Heart left ventricle (tissue), 16 donors: Measurements from ENCODE around the gene SLC47A2. TPM values are rescaled to one million over a fixed set of nuclear protein-coding genes. Genes with fewer than 3 reads are reported as not detected.
A peak's percentile ranks its signal among the peaks of the same experiment; 100 is the strongest.

Experiments used
- ATAC-seq, 4 donors: fragments of 200-7000 bp; cut with Tn5 transposase; one replicate each; pipeline ENCODE4 v1.9.1; 2020 to 2022; ENCODE audit warnings: moderate library complexity in 4 of 4, mild to moderate bottlenecking in 3 of 4, moderate number of reproducible peaks in 1 of 4
- DNase-seq, 5 donors: peaks; one replicate each; pipeline ENCODE4 v3.0.0-alpha.2; 2020
- H3K27ac ChIP-seq, 12 donors: fragments of 200-600 bp; sonication (generic) in 4 of 12; one replicate each; pipeline versions ENCODE4 v1.5.0 to v1.8.0; 2016 to 2022; ENCODE audit warnings: mild to moderate bottlenecking in 2 of 12
- H3K27me3 ChIP-seq, 9 donors: fragments of 200-600 bp; sonication (generic) in 2 of 9; one replicate each; pipeline versions ENCODE4 v1.5.1 to v1.8.0; 2016 to 2022; ENCODE audit warnings: mild to moderate bottlenecking in 3 of 9
- H3K36me3 ChIP-seq, 9 donors: fragments of 200-600 bp; sonication (generic) in 2 of 9; one replicate each; pipeline versions ENCODE4 v1.5.0 to v1.8.0; 2018 to 2022; ENCODE audit warnings: mild to moderate bottlenecking in 2 of 9
- H3K4me1 ChIP-seq, 12 donors: fragments of 200-600 bp; sonication (generic) in 4 of 12; one replicate each; pipeline versions ENCODE4 v1.5.0 to v1.8.0; 2016 to 2022; ENCODE audit warnings: mild to moderate bottlenecking in 3 of 12
- H3K4me3 ChIP-seq, 12 donors: fragments of 200-600 bp; sonication (generic) in 4 of 12; one replicate each; pipeline versions ENCODE4 v1.5.0 to v1.8.0; 2017 to 2022; ENCODE audit warnings: mild to moderate bottlenecking in 9 of 12, moderate library complexity in 4 of 12
- H3K9me3 ChIP-seq, 12 donors: fragments of 200-600 bp; sonication (generic) in 4 of 12; one replicate each; pipeline versions ENCODE4 v1.5.0 to v1.8.0; 2016 to 2022; ENCODE audit warnings: mild to moderate bottlenecking in 1 of 12
- CTCF ChIP-seq, 12 donors: fragments of 200-600 bp; sonication (generic) in 4 of 12; IDR thresholded peaks; one replicate each; pipeline versions ENCODE4 v1.5.0 to v1.8.0; 2018 to 2022; ENCODE audit warnings: antibody characterized with exemption in 12 of 12, mild to moderate bottlenecking in 5 of 12
- POLR2A ChIP-seq, 2 donors: fragments of 450-650 bp; IDR thresholded peaks; one replicate each; pipeline ENCODE4 v1.6.1; 2017; ENCODE audit warnings: antibody characterized with exemption in 2 of 2, mild to moderate bottlenecking in 2 of 2, moderate library complexity in 2 of 2
- WGBS, 4 donors: extraction: QIAGEN DNeasy Blood & Tissue Kit in 2 of 4; methylation state at CpG; one replicate each; pipeline versions ENCODE4 v1.1.5 to v1.1.7; 2013 to 2018; 5-methylcytosine and 5-hydroxymethylcytosine counted together
- intact Hi-C, 10 donors: fragments of 100-400 bp; cut with DNase I; formaldehyde crosslinking; loops; one replicate each; pipeline versions ENCODE4 v1.11.1 to v1.14.2; 2022
- polyA plus RNA-seq, 2 donors: library from polyadenylated mRNA; stranded (reverse); fragments of 200-250 nt; gene quantifications; one replicate each; pipeline ENCODE4 v1.2.3, GENCODE V29; 2013
- total RNA-seq, 9 donors: library from RNA; depleted of rRNA in 2 of 9; stranded (reverse); fragments of >200 nt in 2 of 9; fragmentation: NEBNext Ultra II Directional in 3 of 9; extraction: Animal tissue kit (Norgen Biotek cat#: 25700) in 3 of 9; gene quantifications; one replicate each; pipeline versions ENCODE4 v1.1.0 to v1.2.4, GENCODE V29; 2016 to 2023
- donor health status: ischemic (EF 13 %, LVEDD 7.1; RV severe dilation, severe dysfunction).
- donor health status: healthy with polysubstance abuse.
- donor health status: DM: no; HTN: yes; CAD: no.
- donor health status: DM: no; HTN: no; CAD: no.
- donor health status: ischemic (EF 25% LVEDD 6.9; RV normal size, moderate dysfunction).
- donor health status: ischemic (EF 25% LVEDD 5.7; RV mildly dilated, moderate dysfunction).
- donor health status: healthy.
- donor health status: DM: yes; HTN: yes; CAD: no.
- donor health status: ischemic (EF 35%, LVEDD 5.7; RV mildly dilated, moderate dysfunction).
- donor health status: nonischemic (EF 11% LVEDD 7.7; RV severe dilation, severe dysfunction).
- donor health status: DM: yes; HTN: yes; CAD: no.
- donor health status: PGD.
- donor health status: ischemic (EF 29% LVEDD 5.4; RV normal size, mild dysfunction).
- donor health status: nonischemic (EF 23%, LVEDD 6.1; RV moderate dilation, normal function).

Gene SLC47A2
- total and polyA plus RNA-seq, 11 donors: 0.32 TPM; not detected in 10

- no peak for TF ChIP-seq CTCF (IDR thresholded peaks at IDR 0.05)
- TF ChIP-seq POLR2A (IDR thresholded peaks at IDR 0.05): no peak
- intact Hi-C loops: loop anchor here in 3 of 10 donors (5.0 to 10.0 kb wide), 3 partner anchors 44 to 56 kb away; no protein-coding TSS in a partner anchor
- no peaks in the 10 kb centered on the region for H3K27me3 ChIP-seq
- H3K36me3 ChIP-seq: no peaks in the 10 kb centered on the region
- ATAC-seq (no peak), DNase-seq (no peak)
- 88 to 93% (median 91%) methylated on average over 5 to 6 of the region's 6 CpGs for WGBS, 4 donors
- H3K27ac ChIP-seq: no peak overlapping the region
- peaks cover 0 to 13% (median 6%) of the 10 kb centered on the region in 12 donors for H3K4me1 ChIP-seq
- no peaks in the 10 kb centered on the region for H3K9me3 ChIP-seq
- no peak overlapping the region for H3K4me3 ChIP-seq
These were observed 7.8 kb downstream of the SLC47A2 start for GRCh38 chr17:19708431-19709175.

DNA sequence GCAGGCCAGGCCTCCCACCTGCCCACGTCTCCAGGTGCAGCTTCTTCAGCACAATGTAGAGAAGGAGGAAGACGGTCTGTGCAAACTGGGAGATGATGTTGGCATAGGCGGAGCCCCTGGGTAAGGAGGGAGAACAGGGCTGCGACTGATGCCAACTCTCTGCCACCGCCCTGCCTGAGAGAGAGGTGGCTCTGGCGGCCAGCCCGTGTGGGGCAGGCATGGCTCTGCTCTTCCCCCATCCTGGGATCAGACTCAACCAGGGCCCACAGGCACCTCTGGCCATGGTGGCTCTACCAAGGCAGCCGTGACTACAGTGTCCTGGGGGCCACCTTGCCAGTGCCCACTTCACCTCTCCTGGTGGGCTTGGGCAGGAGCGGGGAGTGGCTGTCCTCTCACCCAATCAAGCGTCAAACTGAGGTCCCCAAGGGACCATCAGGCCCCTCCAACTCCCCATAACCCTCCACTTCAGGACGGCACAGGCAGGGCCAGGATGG lies 8.6 kb downstream of the SLC47A2 start:
- intact Hi-C loops: loop anchor here in 3 of 10 donors (5.0 to 10.0 kb wide), 3 partner anchors 45 to 57 kb away; no protein-coding TSS in a partner anchor
- no peak for TF ChIP-seq CTCF (IDR thresholded peaks at IDR 0.05)
- no peak for TF ChIP-seq POLR2A (IDR thresholded peaks at IDR 0.05)
- 73 to 77% (median 74%) methylated on average over 11 of the region's 11 CpGs for WGBS, 4 donors
- ATAC-seq (peak; percentile 39 to 75 (median 65)), DNase-seq (peak in 1 of 5 donors; percentile 65)
- H3K9me3 ChIP-seq: no peaks in the 10 kb centered on the region
- H3K27me3 ChIP-seq: no peaks in the 10 kb centered on the region
- no peak overlapping the region for H3K4me3 ChIP-seq
- peaks cover 0 to 21% (median 10%) of the 10 kb centered on the region in 12 donors for H3K4me1 ChIP-seq
- H3K36me3 ChIP-seq: no peaks in the 10 kb centered on the region
- no peak overlapping the region for H3K27ac ChIP-seq

DNA sequence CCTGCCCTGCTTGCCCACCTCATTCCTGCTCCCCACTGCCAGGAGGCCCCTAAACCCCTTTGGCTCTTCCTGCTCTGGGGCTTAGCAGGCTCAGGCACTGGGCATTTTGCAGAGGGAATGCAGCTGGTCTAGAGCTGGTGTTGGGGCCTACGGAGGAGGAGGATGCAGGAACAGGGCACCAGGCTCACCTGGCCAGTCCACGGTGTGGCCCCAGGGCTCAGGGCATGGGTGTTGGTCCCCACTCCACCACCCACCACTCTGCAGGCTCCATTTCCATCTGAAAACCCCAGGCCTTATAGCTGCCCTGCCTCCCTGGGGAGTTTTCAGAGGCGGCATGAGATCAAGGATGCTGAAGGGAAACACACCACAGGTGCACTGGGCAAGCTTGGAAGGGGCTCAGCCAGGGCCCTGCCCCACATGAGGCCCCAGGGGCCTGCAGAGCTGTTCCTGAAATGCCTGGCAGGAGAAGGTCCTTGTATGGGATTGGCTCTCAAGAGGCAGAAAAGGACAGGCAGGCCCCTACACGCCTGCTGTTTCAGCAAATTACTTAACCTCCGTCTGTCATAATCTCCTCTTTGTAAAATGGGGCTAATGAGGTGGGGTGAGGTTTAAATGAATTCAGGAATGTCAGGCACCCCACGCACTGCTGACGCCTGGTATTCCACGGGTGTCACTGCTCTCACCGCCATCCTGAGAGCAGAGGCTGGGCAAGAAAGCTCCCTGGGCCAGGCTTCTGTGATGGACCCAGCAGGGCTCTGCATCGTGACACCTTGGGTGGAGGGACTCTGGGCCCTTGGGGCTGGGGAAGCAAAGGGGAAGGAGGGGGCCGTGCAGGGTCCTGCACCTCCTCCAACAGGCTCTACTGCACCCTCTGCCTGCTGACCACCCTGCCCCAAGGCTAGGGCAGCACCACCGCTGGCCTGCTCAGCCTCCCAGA lies 9.3 kb downstream of the SLC47A2 start:
- WGBS, 4 donors: 69 to 77% (median 74%) methylated on average over 10 to 12 of the region's 12 CpGs
- Histone ChIP-seq H3K4me1 (peaks cover 0 to 23% (median 10%) of the 10 kb centered on the region in 12 donors), H3K27ac (no peak overlapping the region), H3K9me3 (no peaks in the 10 kb centered on the region), H3K36me3 (no peaks in the 10 kb centered on the region), H3K4me3 (no peak overlapping the region), H3K27me3 (no peaks in the 10 kb centered on the region)
- intact Hi-C loops: loop anchor here in 3 of 10 donors (5.0 to 10.0 kb wide), 3 partner anchors 45 to 58 kb away; no protein-coding TSS in a partner anchor
- TF ChIP-seq POLR2A (IDR thresholded peaks at IDR 0.05) (no peak), CTCF (IDR thresholded peaks at IDR 0.05) (no peak)
- ATAC-seq (no peak), DNase-seq (no peak)
